Activated CD4-positive, alpha-beta T cell treated with anti-CD3 and anti-CD28 coated beads for 24 hours (primary cell): ENCODE data around the gene FLNB.

Experiments used
- DNase-seq, 2 donors: peaks; one replicate each; pipeline ENCODE4 v3.0.0-alpha.2; 2020; ENCODE audit warnings: low read depth in 2 of 2

Gene FLNB

GRCh38 chr3:58135712-58136543 lies 127.7 kb downstream of the FLNB start:
- no peak for DNase-seq

GRCh38 chr3:58137306-58137705 lies 129.1 kb downstream of the FLNB start:
- DNase-seq: no peak

GRCh38 chr3:58141766-58142345 lies 133.6 kb downstream of the FLNB start:
- no peak for DNase-seq

- no peak for DNase-seq
Observed at GRCh38 chr3:58143417-58144055, 135.3 kb downstream of the FLNB start.

- DNase-seq: no peak
Observed at GRCh38 chr3:58144478-58145325, 136.5 kb downstream of the FLNB start.

- no peak for DNase-seq
Observed at GRCh38 chr3:58148049-58148448, 139.8 kb downstream of the FLNB start.

GRCh38 chr3:58150130-58150809 lies 142.0 kb downstream of the FLNB start:
- DNase-seq: no peak

- DNase-seq: no peak
Observed at GRCh38 chr3:58150810-58151199, 142.6 kb downstream of the FLNB start.

GRCh38 chr3:58151637-58152036 lies 143.4 kb downstream of the FLNB start:
- DNase-seq: no peak

- no peak for DNase-seq
Observed at GRCh38 chr3:58152225-58153015, 144.2 kb downstream of the FLNB start.

- DNase-seq: no peak
Observed at GRCh38 chr3:58153371-58153770, 145.1 kb downstream of the FLNB start.

GRCh38 chr3:58154626-58155449 lies 146.6 kb downstream of the FLNB start:
- no peak for DNase-seq

- no peak for DNase-seq
Observed at GRCh38 chr3:58155838-58156237, 147.6 kb downstream of the FLNB start.

GRCh38 chr3:58157700-58158099 lies 149.5 kb downstream of the FLNB start:
- no peak for DNase-seq

- no peak for DNase-seq
Observed at GRCh38 chr3:58158442-58159153, 150.4 kb downstream of the FLNB start.

- no peak for DNase-seq
Observed at GRCh38 chr3:58160399-58160798, 152.2 kb downstream of the FLNB start.

GRCh38 chr3:58161435-58162398 lies 153.5 kb downstream of the FLNB start:
- DNase-seq: no peak

- no peak for DNase-seq
Observed at GRCh38 chr3:58163234-58163633, 155.0 kb downstream of the FLNB start.
